WTC11 (cell line): Measurements from ENCODE around the gene TOM1L2. TPM values are rescaled to one million over a fixed set of nuclear protein-coding genes. Genes with fewer than 3 reads are reported as not detected.
A peak's percentile ranks its signal among the peaks of the same experiment; 100 is the strongest.

ENCODE experiments used
- ATAC-seq: fragments of 200-7000 bp; cut with Tn5 transposase; 2 replicates; pipeline ENCODE4 v1.10.0; 2021; ENCODE audit warnings: mild to moderate bottlenecking, moderate library complexity
- CTCF ChIA-PET: fragments of 300-600 bp; sonication (Branson Sonifier 250); formaldehyde crosslinking; loops from one replicate; lab custom pipeline; 2021; ENCODE audit warnings: antibody characterized with exemption; lab: Charles Lee
- POLR2A ChIA-PET: fragments of 350-600 bp; sonication (Branson Sonifier 250); formaldehyde crosslinking; loops from one replicate; lab custom pipeline; 2021; ENCODE audit warnings: antibody characterized with exemption; lab: Charles Lee
- DNase-seq: peaks from one replicate; pipeline ENCODE4 v3.0.0; 2021; ENCODE audit warnings: low spot score
- H3K27ac Mint-ChIP-seq: 2 replicates; pipeline ENCODE4 v1.8.0; 2021; ENCODE audit warnings: mixed read lengths
- H3K27me3 Mint-ChIP-seq: 2 replicates; pipeline ENCODE4 v1.8.0; 2021; ENCODE audit warnings: low read depth, mild to moderate bottlenecking, moderate library complexity, mixed read lengths
- H3K36me3 Mint-ChIP-seq: 2 replicates; pipeline ENCODE4 v1.8.0; 2021; ENCODE audit warnings: mixed read lengths
- H3K4me1 Mint-ChIP-seq: 2 replicates; pipeline ENCODE4 v1.8.0; 2022; ENCODE audit warnings: mixed read lengths
- H3K4me3 Mint-ChIP-seq: 2 replicates; pipeline ENCODE4 v1.8.0; 2021; ENCODE audit warnings: mild to moderate bottlenecking, moderate library complexity, mixed read lengths
- H3K9me3 Mint-ChIP-seq: 2 replicates; pipeline ENCODE4 v1.8.0; 2021; ENCODE audit warnings: mixed read lengths
- ATF3 ChIP-seq: sonication (generic); formaldehyde crosslinking; conservative IDR thresholded peaks from 2 replicates; pipeline ENCODE4 v1.8.1; 2022; ENCODE audit warnings: mild to moderate bottlenecking, missing genetic modification reagents
- CREB1 ChIP-seq: sonication (generic); formaldehyde crosslinking; IDR thresholded peaks from 2 replicates; pipeline ENCODE4 v1.8.0; 2023; ENCODE audit warnings: mild to moderate bottlenecking, missing genetic modification reagents
- E2F5 ChIP-seq: sonication (generic); formaldehyde crosslinking; IDR thresholded peaks from 2 replicates; pipeline ENCODE4 v1.8.1; 2022; ENCODE audit warnings: mild to moderate bottlenecking, moderate library complexity, missing genetic modification reagents
- ETV6 ChIP-seq: sonication (generic); formaldehyde crosslinking; IDR thresholded peaks from 2 replicates; pipeline ENCODE4 v1.8.1; 2022; ENCODE audit warnings: mild to moderate bottlenecking, missing genetic modification reagents
- FOXJ3 ChIP-seq: sonication (generic); formaldehyde crosslinking; IDR thresholded peaks from 2 replicates; pipeline ENCODE4 v1.9.0; 2021; ENCODE audit warnings: missing genetic modification reagents, mild to moderate bottlenecking, borderline replicate concordance
- FOXP1 ChIP-seq: sonication (generic); formaldehyde crosslinking; IDR thresholded peaks from 2 replicates; pipeline ENCODE4 v1.8.0; 2022; ENCODE audit warnings: missing genetic modification reagents, mild to moderate bottlenecking, moderate library complexity, borderline replicate concordance
- GRHL2 ChIP-seq: fragments of 250-450 bp; sonication (Bioruptor Pico); IDR thresholded peaks from 2 replicates; pipeline ENCODE4 v1.8.0; 2022; ENCODE audit warnings: mild to moderate bottlenecking, moderate library complexity; ENCODE audit not compliant: insufficient replicate concordance, severe bottlenecking
- MXD4 ChIP-seq: fragments of 250-450 bp; sonication (Bioruptor Pico); IDR thresholded peaks from 2 replicates; pipeline ENCODE4 v1.8.0; 2021; ENCODE audit warnings: mild to moderate bottlenecking, moderate library complexity, borderline replicate concordance
- NFATC4 ChIP-seq: fragments of 250-450 bp; sonication (Bioruptor Pico); IDR thresholded peaks from 2 replicates; pipeline ENCODE4 v1.9.0; 2021; ENCODE audit warnings: mild to moderate bottlenecking
- OVOL2 ChIP-seq: fragments of 250-450 bp; sonication (Bioruptor Pico); IDR thresholded peaks from 2 replicates; pipeline ENCODE4 v1.9.0; 2021; ENCODE audit warnings: mild to moderate bottlenecking, borderline replicate concordance
- RORB ChIP-seq: fragments of 250-450 bp; sonication (Bioruptor Pico); IDR thresholded peaks from 2 replicates; pipeline ENCODE4 v1.9.0; 2021; ENCODE audit warnings: mild to moderate bottlenecking
- SMAD3 ChIP-seq: sonication (generic); formaldehyde crosslinking; IDR thresholded peaks from 2 replicates; pipeline ENCODE4 v1.8.0; 2022; ENCODE audit warnings: missing genetic modification reagents, mild to moderate bottlenecking, borderline replicate concordance
- TP53 ChIP-seq: sonication (generic); formaldehyde crosslinking; IDR thresholded peaks from 2 replicates; pipeline ENCODE4 v1.8.1; 2023; ENCODE audit warnings: mild to moderate bottlenecking, missing genetic modification reagents
- ZNF138 ChIP-seq: sonication (generic); formaldehyde crosslinking; conservative IDR thresholded peaks from 2 replicates; pipeline ENCODE4 v1.8.1; 2022; ENCODE audit warnings: mild to moderate bottlenecking, moderate library complexity, missing genetic modification reagents
- ZNF219 ChIP-seq: sonication (generic); formaldehyde crosslinking; IDR thresholded peaks from 2 replicates; pipeline ENCODE4 v1.8.0; 2023; ENCODE audit warnings: missing genetic modification reagents, mild to moderate bottlenecking, borderline replicate concordance
- ZNF512 ChIP-seq: sonication (generic); formaldehyde crosslinking; IDR thresholded peaks from 2 replicates; pipeline ENCODE4 v1.8.1; 2022; ENCODE audit warnings: missing genetic modification reagents, borderline replicate concordance
- ZNF671 ChIP-seq: fragments of 250-450 bp; sonication (Bioruptor Pico); IDR thresholded peaks from 2 replicates; pipeline ENCODE4 v1.8.0; 2021; ENCODE audit warnings: mild to moderate bottlenecking
- total RNA-seq: library from RNA; stranded (reverse); gene quantifications from 3 replicates; pipeline ENCODE4 v1.2.3, GENCODE V29; 2021
- TF ChIP-seq, protein P1 (sequence below): sonication (generic); formaldehyde crosslinking; IDR thresholded peaks from 2 replicates; pipeline ENCODE4 v1.8.1; 2023; ENCODE audit warnings: mild to moderate bottlenecking, missing genetic modification reagents, moderate library complexity
- TF ChIP-seq, protein P2 (sequence below): sonication (generic); formaldehyde crosslinking; IDR thresholded peaks from 2 replicates; pipeline ENCODE4 v1.8.0; 2023; ENCODE audit warnings: missing genetic modification reagents, mild to moderate bottlenecking, borderline replicate concordance

Gene TOM1L2
- total RNA-seq, 1 experiment from 2014 or later: 6.4 TPM

- ATAC-seq (no peak), DNase-seq (no peak)
- H3K4me3 Mint-ChIP-seq: no peak overlapping the region
- CTCF ChIA-PET: interaction anchor here (2.1 to 3.7 kb wide), 2 partner anchors 10 to 34 kb away, joined by 7 to 12 read pairs; partner anchors contain the start of gene SREBF1
- TF ChIP-seq ZNF219 (CRISPR knock-in tag) (no peak), RORB (CRISPR knock-in tag) (no peak), SMAD3 (no peak), MXD4 (CRISPR knock-in tag) (no peak), FOXJ3 (CRISPR knock-in tag) (no peak), ZNF138 (CRISPR knock-in tag) (no peak), ATF3 (CRISPR knock-in tag) (no peak), GRHL2 (CRISPR knock-in tag) (no peak), ZNF512 (CRISPR knock-in tag) (no peak), ZNF671 (CRISPR knock-in tag) (no peak), E2F5 (CRISPR knock-in tag) (no peak), FOXP1 (CRISPR knock-in tag) (no peak), ETV6 (CRISPR knock-in tag) (no peak), TP53 (no peak), CREB1 (CRISPR knock-in tag) (no peak), NFATC4 (CRISPR knock-in tag) (no peak), OVOL2 (CRISPR knock-in tag) (no peak)
- TF ChIP-seq, protein P1, sequence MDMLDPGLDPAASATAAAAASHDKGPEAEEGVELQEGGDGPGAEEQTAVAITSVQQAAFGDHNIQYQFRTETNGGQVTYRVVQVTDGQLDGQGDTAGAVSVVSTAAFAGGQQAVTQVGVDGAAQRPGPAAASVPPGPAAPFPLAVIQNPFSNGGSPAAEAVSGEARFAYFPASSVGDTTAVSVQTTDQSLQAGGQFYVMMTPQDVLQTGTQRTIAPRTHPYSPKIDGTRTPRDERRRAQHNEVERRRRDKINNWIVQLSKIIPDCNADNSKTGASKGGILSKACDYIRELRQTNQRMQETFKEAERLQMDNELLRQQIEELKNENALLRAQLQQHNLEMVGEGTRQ: no peak
- TF ChIP-seq, protein P2, sequence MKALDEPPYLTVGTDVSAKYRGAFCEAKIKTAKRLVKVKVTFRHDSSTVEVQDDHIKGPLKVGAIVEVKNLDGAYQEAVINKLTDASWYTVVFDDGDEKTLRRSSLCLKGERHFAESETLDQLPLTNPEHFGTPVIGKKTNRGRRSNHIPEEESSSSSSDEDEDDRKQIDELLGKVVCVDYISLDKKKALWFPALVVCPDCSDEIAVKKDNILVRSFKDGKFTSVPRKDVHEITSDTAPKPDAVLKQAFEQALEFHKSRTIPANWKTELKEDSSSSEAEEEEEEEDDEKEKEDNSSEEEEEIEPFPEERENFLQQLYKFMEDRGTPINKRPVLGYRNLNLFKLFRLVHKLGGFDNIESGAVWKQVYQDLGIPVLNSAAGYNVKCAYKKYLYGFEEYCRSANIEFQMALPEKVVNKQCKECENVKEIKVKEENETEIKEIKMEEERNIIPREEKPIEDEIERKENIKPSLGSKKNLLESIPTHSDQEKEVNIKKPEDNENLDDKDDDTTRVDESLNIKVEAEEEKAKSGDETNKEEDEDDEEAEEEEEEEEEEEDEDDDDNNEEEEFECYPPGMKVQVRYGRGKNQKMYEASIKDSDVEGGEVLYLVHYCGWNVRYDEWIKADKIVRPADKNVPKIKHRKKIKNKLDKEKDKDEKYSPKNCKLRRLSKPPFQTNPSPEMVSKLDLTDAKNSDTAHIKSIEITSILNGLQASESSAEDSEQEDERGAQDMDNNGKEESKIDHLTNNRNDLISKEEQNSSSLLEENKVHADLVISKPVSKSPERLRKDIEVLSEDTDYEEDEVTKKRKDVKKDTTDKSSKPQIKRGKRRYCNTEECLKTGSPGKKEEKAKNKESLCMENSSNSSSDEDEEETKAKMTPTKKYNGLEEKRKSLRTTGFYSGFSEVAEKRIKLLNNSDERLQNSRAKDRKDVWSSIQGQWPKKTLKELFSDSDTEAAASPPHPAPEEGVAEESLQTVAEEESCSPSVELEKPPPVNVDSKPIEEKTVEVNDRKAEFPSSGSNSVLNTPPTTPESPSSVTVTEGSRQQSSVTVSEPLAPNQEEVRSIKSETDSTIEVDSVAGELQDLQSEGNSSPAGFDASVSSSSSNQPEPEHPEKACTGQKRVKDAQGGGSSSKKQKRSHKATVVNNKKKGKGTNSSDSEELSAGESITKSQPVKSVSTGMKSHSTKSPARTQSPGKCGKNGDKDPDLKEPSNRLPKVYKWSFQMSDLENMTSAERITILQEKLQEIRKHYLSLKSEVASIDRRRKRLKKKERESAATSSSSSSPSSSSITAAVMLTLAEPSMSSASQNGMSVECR: no peak
- TF ChIP-seq, all 79 proteins: peak for 0
- Mint-ChIP-seq H3K36me3 (peaks cover 3% of the 10 kb centered on the region; the same call in 1 of the 2 replicates), H3K27me3 (no peaks in the 10 kb centered on the region), H3K4me1 (peaks cover 67% of the 10 kb centered on the region), H3K9me3 (no peaks in the 10 kb centered on the region), H3K27ac (peak overlapping the region; percentile 79)
- POLR2A ChIA-PET: interaction anchor here (1.0 to 9.4 kb wide), 3 partner anchors 8 to 14 kb away, joined by 3 to 137 read pairs (median 3); partner anchors contain the start of gene SREBF1
These were observed 145.9 kb downstream of the TOM1L2 start for GRCh38 chr17:17826342-17826713.
